ENCODE data around the gene RBP3.

RBP3 gene

DNA sequence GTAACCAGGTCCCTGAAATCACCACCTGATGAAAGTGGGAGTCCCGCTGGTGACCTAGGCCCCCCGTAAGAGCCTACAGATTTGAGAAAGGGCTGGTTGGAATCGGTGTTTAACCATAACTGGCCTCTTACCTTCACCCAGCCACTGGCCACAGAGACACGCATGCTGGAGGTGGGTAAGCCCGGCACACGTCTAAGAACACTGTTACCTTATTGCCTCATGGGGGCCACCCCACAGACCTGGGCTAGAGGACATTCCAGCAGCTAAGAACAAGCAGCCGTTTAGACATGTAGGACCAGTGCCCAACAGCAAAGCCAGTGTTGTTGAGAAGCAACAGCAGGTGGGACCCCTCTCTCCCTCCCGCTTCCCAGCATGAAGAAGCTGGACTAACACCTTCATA lies 28.4 kb upstream of the RBP3 start:
- DNase-seq: no peak

DNA sequence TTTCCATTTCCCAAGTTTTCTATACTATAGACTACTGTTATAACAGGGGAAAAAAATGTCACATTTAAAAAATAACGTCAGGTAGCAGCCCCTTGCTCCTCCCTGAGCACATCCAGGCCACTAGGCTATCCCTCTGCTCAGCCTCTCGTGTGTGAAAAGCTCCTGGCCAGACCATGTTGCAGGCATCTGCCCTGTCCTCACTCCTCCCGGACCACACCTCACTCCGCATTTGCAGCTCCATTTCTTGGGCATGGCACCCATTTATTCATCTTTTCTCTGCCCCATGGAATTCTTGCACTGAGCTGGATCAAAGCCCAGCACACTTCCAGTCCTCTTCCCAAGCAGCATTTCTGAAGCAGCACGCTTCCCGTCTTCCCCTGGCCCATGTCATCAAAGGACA lies 27.4 kb upstream of the RBP3 start:
- no peak for DNase-seq

GRCh38 chr10:47321521-47322195 lies 26.5 kb upstream of the RBP3 start:
- DNase-seq: no peak

- DNase-seq: no peak
Measured at GRCh38 chr10:47322300-47323061, 25.7 kb upstream of the RBP3 start, which contains the start of gene GDF2. GDF2 (plus strand) TSS chr10:47322454; CDS start chr10:47322669, 215 bp downstream.

- no peak for DNase-seq
Measured at GRCh38 chr10:47323087-47323486, 25.1 kb upstream of the RBP3 start.

GRCh38 chr10:47323636-47324296 lies 24.4 kb upstream of the RBP3 start:
- no peak for DNase-seq

DNA sequence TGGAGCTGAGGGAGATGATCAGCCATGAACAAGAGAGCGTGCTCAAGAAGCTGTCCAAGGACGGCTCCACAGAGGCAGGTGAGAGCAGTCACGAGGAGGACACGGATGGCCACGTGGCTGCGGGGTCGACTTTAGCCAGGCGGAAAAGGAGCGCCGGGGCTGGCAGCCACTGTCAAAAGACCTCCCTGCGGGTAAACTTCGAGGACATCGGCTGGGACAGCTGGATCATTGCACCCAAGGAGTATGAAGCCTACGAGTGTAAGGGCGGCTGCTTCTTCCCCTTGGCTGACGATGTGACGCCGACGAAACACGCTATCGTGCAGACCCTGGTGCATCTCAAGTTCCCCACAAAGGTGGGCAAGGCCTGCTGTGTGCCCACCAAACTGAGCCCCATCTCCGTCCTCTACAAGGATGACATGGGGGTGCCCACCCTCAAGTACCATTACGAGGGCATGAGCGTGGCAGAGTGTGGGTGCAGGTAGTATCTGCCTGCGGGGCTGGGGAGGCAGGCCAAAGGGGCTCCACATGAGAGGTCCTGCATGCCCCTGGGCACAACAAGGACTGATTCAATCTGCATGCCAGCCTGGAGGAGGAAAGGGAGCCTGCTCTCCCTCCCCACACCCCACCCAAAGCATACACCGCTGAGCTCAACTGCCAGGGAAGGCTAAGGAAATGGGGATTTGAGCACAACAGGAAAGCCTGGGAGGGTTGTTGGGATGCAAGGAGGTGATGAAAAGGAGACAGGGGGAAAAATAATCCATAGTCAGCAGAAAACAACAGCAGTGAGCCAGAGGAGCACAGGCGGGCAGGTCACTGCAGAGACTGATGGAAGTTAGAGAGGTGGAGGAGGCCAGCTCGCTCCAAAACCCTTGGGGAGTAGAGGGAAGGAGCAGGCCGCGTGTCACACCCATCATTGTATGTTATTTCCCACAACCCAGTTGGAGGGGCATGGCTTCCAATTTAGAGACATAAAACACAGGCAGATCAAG lies 22.6 kb upstream of the RBP3 start:
- no peak for DNase-seq

- DNase-seq: no peak
Measured at GRCh38 chr10:47326306-47326926, 21.7 kb upstream of the RBP3 start.

DNA sequence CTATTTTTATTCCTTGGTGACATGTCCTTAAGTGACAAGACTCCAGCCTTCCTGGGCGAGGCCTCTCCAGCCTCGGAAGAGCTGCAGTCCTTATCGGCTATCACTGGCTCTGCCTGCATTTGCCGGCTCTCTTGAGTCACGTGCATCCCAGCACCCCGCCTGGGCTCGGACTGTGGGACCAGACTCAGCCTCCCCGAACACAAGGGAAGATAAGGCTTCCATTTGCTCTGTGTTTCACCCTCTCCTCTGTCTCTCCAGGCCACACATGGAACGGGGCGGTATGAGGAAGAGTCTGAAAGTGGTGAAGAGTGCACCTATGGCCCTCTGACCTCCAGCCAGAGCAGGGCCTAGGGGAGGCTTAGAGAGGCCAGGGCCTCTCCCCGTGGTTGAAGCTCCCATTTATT lies 21.2 kb upstream of the RBP3 start:
- DNase-seq: no peak

DNA sequence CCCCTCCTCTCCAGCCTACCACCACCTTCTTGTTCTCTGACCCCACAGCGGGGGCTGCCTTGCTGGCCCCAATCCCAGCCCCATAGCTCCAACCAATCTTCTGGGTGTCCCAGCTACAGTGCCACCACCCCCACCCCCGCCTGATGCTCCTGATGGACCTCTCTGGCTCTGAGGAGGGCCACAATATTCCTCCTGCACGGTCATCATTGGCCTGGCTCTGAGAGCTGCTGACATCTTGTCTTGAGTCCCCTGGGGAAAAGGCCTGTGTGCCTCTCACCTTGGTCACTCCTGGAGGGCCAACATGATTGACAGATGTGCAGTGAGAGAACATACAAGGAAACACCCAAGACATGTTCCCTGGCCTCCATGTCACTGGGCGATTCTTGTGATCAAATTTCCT lies 18.3 kb upstream of the RBP3 start:
- DNase-seq: no peak

- no peak for DNase-seq
Measured at GRCh38 chr10:47330366-47330765, 17.8 kb upstream of the RBP3 start.

DNA sequence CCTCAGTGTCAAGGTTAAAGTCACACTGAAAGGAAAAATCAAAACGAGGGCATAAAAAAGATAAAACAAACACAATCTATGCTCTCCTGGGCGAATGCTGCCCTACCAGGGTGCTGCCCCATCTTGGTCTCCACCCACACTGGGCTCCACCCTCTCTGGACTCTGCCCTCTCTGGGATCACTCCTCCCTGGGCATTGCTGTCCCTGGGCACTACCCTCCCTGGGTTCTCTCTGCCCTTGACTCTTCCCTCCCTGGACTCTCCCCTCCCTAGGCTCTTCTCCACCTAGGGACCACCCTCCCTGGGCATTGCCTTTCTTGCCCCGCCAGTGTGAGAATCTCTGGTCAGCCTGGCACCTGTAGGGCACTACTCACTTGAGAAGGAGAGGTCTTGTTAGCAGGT lies 17.4 kb upstream of the RBP3 start:
- DNase-seq: no peak

DNA sequence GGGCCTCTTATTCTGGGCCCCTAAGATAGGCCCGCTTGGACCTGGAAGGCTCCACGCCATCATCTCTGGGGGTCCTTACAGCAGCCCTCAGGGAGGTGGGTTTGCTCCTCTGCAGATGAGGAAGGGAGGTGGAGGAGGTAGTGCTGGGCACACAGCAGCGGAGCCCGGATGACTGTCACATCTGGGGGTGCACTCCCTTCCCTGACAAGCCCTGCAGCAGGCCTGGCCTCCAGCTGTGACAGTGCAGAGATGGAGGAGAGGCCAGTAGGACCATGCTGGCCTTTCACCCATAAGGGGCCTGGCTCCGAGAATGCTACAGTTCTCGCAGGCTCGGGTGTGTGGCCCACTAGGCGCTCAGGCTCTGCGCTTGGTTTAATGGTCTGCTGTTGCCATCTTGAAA lies 16.7 kb upstream of the RBP3 start:
- DNase-seq: no peak

DNA sequence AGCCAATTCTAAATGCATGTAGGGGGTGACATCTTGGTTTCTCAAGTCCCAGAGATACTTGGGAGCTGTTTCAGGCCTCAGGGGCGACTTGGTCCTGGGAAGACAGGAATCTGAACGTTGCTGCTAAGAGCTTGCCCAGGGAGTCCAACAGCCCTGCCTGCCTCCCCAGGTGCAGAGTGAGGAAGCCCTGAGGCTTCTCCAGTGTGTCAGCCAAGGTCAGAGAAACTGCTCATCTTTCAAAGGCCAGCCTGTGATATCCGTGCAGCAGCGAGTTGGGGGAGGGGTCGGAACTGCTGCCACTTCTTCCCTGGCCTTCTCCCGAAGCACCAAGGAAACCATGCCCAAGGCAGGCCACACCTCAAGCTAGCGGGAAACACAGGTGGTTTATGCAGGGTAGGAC lies 16.2 kb upstream of the RBP3 start:
- no peak for DNase-seq

DNA sequence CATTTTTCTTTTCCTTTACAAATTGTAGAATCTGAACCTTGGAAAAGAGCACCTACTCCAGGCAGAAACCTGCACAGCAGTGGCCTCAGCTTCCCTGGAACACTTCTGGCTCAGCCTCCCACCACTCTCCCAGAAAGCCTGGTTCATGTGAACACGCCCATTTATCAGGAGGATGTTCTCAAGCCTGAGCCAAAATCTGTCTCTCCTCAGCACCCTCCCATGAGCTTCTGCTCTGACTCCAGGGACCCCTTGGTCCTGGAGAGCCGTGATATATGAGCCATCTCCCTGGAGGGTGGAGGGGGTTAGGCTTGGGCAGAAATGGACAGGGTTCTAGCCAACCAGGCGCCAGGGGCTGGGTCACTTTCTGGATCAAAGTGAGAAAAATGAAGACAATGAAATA lies 15.8 kb upstream of the RBP3 start:
- no peak for DNase-seq

GRCh38 chr10:47332946-47333345 lies 15.2 kb upstream of the RBP3 start:
- no peak for DNase-seq

- no peak for DNase-seq
Measured at GRCh38 chr10:47333532-47333931, 14.6 kb upstream of the RBP3 start.

GRCh38 chr10:47334466-47335295 lies 13.5 kb upstream of the RBP3 start:
- DNase-seq: no peak

- no peak for DNase-seq
Measured at GRCh38 chr10:47335906-47336305, 12.3 kb upstream of the RBP3 start.

DNA sequence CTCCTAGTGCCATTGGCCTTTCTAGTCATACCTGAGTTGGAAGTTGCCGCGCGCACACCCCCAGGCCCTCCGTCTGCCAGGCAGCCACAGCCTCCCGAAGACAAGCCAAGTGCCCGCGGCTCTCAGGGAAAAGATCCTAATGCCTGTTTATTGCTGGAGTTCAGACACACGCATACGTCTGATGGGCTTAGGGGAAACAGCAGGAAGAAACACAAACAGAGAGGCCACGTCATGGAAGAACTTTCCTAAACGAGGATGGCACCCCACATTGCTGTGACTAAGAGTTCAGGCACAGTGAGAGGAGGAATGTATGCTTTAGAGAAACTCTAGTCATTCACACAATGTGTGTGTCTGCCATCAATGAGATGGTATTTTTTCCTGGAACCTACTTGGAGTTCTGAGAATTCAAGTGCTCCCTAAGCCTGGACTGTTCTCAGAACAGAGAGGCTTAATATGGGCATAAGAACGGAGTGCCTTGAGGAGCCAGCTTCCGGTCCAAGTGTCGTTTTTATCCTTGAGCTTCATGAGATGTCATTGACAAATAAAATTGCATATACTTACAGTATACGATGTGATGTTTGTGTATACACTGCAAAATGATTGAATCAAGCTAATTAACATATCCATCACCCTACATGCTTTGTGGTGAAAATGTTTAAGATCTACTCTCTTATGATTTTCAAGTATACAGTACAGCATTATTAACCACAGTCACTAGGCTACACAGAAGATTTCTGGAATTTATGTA lies 11.6 kb upstream of the RBP3 start:
- DNase-seq: no peak

DNA sequence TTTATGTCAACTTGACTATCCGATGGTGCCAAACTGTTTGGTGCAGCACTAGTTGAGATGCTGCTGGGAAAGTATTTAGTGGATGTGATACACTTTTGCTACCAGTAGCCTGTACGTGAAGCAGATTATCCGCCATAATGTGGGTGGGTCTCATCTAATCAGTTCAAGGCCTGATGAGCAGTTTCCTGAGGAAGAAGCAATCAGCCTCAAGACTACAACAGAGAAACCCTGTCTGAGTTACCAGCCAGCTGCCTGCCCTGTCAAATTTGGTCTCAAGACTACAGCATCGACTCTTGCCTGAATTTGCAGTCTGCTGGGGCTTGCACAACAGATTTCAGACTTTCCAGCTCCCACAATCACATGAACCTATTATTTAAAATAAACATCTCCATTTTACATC lies 10.9 kb upstream of the RBP3 start:
- no peak for DNase-seq
